ENCODE measurements around the gene NALCN. TPM values are rescaled to one million over a fixed set of nuclear protein-coding genes. Genes with fewer than 3 reads are reported as not detected.

The NALCN gene
- total and polyA plus RNA-seq, 10 of the 15 experiments (the other 5 are each of a cell fraction or from before 2014, with no cell fraction given) = under 0.01 TPM; not detected in 9

DNA sequence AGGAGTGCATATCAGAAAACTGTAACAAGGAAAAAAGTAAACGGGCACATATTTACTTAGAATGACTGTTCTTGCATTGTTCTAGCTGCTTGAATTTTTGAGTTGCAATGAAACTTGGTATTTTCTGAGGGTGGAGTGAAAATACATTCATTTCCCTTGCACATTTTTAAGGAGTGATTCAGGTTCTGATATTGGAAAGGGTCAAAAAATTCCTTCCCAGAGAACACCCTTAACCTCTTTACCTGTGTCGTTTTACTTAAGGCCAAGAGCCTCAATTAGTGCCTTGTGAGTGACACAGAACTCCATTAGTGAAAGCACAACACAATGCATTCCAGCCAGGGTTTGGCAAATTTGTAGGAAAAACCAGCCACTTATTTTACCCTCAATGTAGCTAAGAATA is 38.5 kb upstream of the NALCN start (continued):
- TF ChIP-seq, protein P1, sequence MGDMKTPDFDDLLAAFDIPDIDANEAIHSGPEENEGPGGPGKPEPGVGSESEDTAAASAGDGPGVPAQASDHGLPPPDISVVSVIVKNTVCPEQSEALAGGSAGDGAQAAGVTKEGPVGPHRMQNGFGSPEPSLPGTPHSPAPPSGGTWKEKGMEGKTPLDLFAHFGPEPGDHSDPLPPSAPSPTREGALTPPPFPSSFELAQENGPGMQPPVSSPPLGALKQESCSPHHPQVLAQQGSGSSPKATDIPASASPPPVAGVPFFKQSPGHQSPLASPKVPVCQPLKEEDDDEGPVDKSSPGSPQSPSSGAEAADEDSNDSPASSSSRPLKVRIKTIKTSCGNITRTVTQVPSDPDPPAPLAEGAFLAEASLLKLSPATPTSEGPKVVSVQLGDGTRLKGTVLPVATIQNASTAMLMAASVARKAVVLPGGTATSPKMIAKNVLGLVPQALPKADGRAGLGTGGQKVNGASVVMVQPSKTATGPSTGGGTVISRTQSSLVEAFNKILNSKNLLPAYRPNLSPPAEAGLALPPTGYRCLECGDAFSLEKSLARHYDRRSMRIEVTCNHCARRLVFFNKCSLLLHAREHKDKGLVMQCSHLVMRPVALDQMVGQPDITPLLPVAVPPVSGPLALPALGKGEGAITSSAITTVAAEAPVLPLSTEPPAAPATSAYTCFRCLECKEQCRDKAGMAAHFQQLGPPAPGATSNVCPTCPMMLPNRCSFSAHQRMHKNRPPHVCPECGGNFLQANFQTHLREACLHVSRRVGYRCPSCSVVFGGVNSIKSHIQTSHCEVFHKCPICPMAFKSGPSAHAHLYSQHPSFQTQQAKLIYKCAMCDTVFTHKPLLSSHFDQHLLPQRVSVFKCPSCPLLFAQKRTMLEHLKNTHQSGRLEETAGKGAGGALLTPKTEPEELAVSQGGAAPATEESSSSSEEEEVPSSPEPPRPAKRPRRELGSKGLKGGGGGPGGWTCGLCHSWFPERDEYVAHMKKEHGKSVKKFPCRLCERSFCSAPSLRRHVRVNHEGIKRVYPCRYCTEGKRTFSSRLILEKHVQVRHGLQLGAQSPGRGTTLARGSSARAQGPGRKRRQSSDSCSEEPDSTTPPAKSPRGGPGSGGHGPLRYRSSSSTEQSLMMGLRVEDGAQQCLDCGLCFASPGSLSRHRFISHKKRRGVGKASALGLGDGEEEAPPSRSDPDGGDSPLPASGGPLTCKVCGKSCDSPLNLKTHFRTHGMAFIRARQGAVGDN (IDR thresholded peaks at IDR 0.05) = no peak
- TF ChIP-seq, protein P2, sequence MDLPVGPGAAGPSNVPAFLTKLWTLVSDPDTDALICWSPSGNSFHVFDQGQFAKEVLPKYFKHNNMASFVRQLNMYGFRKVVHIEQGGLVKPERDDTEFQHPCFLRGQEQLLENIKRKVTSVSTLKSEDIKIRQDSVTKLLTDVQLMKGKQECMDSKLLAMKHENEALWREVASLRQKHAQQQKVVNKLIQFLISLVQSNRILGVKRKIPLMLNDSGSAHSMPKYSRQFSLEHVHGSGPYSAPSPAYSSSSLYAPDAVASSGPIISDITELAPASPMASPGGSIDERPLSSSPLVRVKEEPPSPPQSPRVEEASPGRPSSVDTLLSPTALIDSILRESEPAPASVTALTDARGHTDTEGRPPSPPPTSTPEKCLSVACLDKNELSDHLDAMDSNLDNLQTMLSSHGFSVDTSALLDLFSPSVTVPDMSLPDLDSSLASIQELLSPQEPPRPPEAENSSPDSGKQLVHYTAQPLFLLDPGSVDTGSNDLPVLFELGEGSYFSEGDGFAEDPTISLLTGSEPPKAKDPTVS (IDR thresholded peaks at IDR 0.05; ENCODE audit: low read depth, low read length) = no peak

DNA sequence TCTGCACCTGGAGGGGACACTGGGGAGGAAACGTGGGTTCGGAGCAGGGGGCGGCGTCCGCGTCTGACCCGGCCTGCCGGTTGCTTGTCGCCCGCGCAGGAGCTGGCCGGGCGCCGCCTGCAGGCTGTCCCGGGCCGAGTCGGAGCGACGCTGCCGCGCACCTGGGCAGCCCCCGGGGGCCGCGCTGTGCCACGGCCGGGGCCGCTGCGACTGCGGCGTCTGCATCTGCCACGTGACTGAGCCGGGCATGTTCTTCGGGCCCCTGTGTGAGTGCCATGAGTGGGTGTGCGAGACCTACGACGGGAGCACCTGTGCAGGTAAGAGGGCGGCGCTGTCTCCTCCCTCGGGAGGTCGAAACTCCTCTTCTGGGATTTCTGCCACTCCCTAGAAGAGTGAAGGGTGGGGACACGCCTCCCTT is 37.5 kb upstream of the NALCN start:
- H2AFZ ChIP-seq (ENCODE audit: control insufficient read depth, low read depth, low read length) = no peak overlapping the region
- FAIRE-seq (no peak), DNase-seq (ENCODE audit: low read depth, low spot score) (no peak), ATAC-seq (peak; percentile 76)
- no peaks in the 10 kb centered on the region for H3K4me1 ChIP-seq (ENCODE audit: control insufficient read depth, insufficient read depth, low read length)
- no peaks in the 10 kb centered on the region for H3K9me3 ChIP-seq (replicated peaks; ENCODE audit: control insufficient read depth, insufficient read depth, low read length)
- TF ChIP-seq, protein P3, sequence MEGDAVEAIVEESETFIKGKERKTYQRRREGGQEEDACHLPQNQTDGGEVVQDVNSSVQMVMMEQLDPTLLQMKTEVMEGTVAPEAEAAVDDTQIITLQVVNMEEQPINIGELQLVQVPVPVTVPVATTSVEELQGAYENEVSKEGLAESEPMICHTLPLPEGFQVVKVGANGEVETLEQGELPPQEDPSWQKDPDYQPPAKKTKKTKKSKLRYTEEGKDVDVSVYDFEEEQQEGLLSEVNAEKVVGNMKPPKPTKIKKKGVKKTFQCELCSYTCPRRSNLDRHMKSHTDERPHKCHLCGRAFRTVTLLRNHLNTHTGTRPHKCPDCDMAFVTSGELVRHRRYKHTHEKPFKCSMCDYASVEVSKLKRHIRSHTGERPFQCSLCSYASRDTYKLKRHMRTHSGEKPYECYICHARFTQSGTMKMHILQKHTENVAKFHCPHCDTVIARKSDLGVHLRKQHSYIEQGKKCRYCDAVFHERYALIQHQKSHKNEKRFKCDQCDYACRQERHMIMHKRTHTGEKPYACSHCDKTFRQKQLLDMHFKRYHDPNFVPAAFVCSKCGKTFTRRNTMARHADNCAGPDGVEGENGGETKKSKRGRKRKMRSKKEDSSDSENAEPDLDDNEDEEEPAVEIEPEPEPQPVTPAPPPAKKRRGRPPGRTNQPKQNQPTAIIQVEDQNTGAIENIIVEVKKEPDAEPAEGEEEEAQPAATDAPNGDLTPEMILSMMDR (IDR thresholded peaks at IDR 0.05 in 2 of 3, conservative IDR thresholded peaks at IDR 0.05 in 1 of 3; ENCODE audit: control insufficient read depth in 2 of 3, extremely low read depth in 1 of 3, insufficient read depth in 1 of 3, low read depth in 3 of 3, low read length in 3 of 3) = peak in 1 of 3 experiments; percentile 13; a peak in 1 of 6 replicates
- 0 out of 2 replicates have a peak, but pooled peaks have one; percentile 26 for TF ChIP-seq LARP7 (IDR thresholded peaks at IDR 0.05)
- TF ChIP-seq ZZZ3 (IDR thresholded peaks at IDR 0.05; ENCODE audit: control insufficient read depth, insufficient read length, low read depth) = no peak
- TF ChIP-seq, protein P4, sequence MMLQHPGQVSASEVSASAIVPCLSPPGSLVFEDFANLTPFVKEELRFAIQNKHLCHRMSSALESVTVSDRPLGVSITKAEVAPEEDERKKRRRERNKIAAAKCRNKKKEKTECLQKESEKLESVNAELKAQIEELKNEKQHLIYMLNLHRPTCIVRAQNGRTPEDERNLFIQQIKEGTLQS (IDR thresholded peaks at IDR 0.05; ENCODE audit: borderline replicate concordance, extremely low read depth, low read depth, low read length) = no peak
- TF ChIP-seq, protein P5, sequence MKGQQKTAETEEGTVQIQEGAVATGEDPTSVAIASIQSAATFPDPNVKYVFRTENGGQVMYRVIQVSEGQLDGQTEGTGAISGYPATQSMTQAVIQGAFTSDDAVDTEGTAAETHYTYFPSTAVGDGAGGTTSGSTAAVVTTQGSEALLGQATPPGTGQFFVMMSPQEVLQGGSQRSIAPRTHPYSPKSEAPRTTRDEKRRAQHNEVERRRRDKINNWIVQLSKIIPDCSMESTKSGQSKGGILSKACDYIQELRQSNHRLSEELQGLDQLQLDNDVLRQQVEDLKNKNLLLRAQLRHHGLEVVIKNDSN (IDR thresholded peaks at IDR 0.05; ENCODE audit: borderline replicate concordance, extremely low read length, insufficient read depth, low read depth, low read length) = no peak
- H3K27me3 ChIP-seq (replicated peaks in 1 of 2; ENCODE audit: control insufficient read depth in 2 of 2, insufficient read depth in 2 of 2, low read length in 1 of 2) = no peaks in the 10 kb centered on the region; a peak in 1 of 4 replicates
- peak overlapping the region; percentile 36; the same call in 1 of the 2 replicates for H3K4me2 ChIP-seq (ENCODE audit: control insufficient read depth, insufficient read depth)
- no peaks in the 10 kb centered on the region for H3K79me2 ChIP-seq (ENCODE audit: control insufficient read depth, insufficient read depth, low read length)
- no peak overlapping the region for H3K27ac ChIP-seq (ENCODE audit: control insufficient read depth, insufficient read depth)
- no TSS peak for BruUV-seq (replicated peaks)
- H3K9ac ChIP-seq (ENCODE audit: control insufficient read depth, insufficient read depth, low read length) = no peak overlapping the region
- ChIA-PET RAD21 (ENCODE audit: unreplicated experiment) (interaction anchor here (1.0 kb wide), 1 partner anchor 309 kb away, joined by 3 read pairs; no protein-coding TSS in a partner anchor), CTCF (interaction anchor here (1.0 kb wide), 1 partner anchor 309 kb away, joined by 3 read pairs; no protein-coding TSS in a partner anchor), POLR2A (no interaction called here), SMC1A (ENCODE audit: uncharacterized antibody, unreplicated experiment) (interaction anchor here (0.6 kb wide), 1 partner anchor 313 kb away, joined by 3 read pairs; no protein-coding TSS in a partner anchor)
- no peaks in the 10 kb centered on the region for H3K36me3 ChIP-seq (ENCODE audit: control insufficient read depth in 2 of 2, insufficient read depth in 2 of 2, low read length in 1 of 2)
- intact Hi-C loops (cut with micrococcal nuclease; ENCODE audit: unreplicated experiment) = no loop called here
- H4K20me1 ChIP-seq (ENCODE audit: control insufficient read depth, insufficient read depth) = no peaks in the 10 kb centered on the region
- peak overlapping the region; percentile 11; the same call in 1 of the 2 replicates for H3K4me3 ChIP-seq
- WGBS (ENCODE audit: insufficient coverage, insufficient replicate concordance, low lambda C conversion rate, missing lambda C conversion rate) = 37% methylated on average over 41 of the region's 41 CpGs
- in situ Hi-C loops (cut with MboI) = no loop called here
